Muscle layer of duodenum (tissue), 2 donors: ENCODE results near the gene C13orf46.
"Not testable (repeated sequence)": the region's sequence is repeated elsewhere in the genome, so short reads cannot be mapped to it uniquely, and the experiment has no call there.

Experiments used
- H3K27ac ChIP-seq: one replicate; pipeline ENCODE4 v1.7.0; 2013; ENCODE audit warnings: mild to moderate bottlenecking, low read length
- H3K27me3 ChIP-seq: one replicate; pipeline ENCODE4 v1.7.0; 2013; ENCODE audit warnings: low read depth, mild to moderate bottlenecking, control low read depth, low read length
- H3K36me3 ChIP-seq, 2 donors: one replicate each; pipeline ENCODE4 v1.7.0; 2013; ENCODE audit warnings: low read length in 2 of 2, control low read depth in 1 of 2, mild to moderate bottlenecking in 1 of 2; ENCODE audit not compliant: insufficient read depth in 2 of 2, control insufficient read depth in 1 of 2
- H3K4me1 ChIP-seq, 2 donors: one replicate each; pipeline ENCODE4 v1.7.0; 2013; ENCODE audit warnings: low read length in 2 of 2, mild to moderate bottlenecking in 2 of 2, control low read depth in 1 of 2, moderate library complexity in 1 of 2; ENCODE audit not compliant: insufficient read depth in 2 of 2, control insufficient read depth in 1 of 2
- H3K4me3 ChIP-seq, 2 donors: one replicate each; pipeline ENCODE4 v1.7.0; 2013; ENCODE audit warnings: low read length in 2 of 2, low read depth in 1 of 2, mild to moderate bottlenecking in 1 of 2
- H3K9me3 ChIP-seq, 2 donors: one replicate each; pipeline ENCODE4 v1.7.0; 2013; ENCODE audit warnings: low read length in 2 of 2, control low read depth in 1 of 2, mild to moderate bottlenecking in 1 of 2; ENCODE audit not compliant: control insufficient read depth in 1 of 2
- donor health status: healthy.

The C13orf46 gene

DNA sequence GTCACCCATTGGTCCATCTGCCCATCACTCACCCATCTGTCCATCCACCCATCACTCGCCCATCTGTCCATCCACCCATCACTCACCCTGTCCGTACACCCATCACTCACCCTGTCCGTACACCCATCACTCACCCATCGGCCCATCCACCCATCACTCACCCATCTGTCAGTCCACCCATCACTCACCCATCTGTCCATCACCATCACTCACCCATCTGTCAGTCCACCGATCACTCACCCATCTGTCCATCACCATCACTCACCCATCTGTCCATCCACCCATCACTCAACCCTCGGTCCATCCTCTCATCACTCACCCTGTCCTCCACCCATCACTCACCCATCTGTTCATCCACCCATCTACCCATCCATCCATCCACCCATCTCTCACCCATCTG is 15.0 kb upstream of the C13orf46 start:
- H3K9me3 ChIP-seq, H3K27me3 ChIP-seq, H3K27ac ChIP-seq, H3K4me1 ChIP-seq, H3K4me3 ChIP-seq: not testable (repeated sequence)
- peaks cover 20 to 28% of the 10 kb centered on the region in 2 donors for H3K36me3 ChIP-seq

DNA sequence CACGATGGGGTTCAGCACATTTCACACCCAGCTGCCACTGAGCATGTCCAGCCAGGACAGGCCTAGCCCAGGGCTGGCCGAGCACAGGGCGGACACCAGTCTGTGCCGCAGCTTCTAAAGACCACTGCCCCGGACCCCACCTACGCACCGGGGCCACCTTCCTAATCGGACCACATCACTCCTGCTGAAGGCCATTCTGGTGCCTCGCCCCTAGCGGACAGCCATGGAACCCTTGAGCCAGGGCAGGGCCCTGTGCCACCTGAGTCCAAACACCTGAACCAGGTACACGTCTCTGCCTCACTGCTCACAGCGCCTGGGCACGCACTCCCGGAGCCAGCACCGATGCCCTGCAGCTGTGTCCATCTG is 8.4 kb upstream of the C13orf46 start:
- H3K36me3 ChIP-seq: peaks cover 30 to 41% of the 10 kb centered on the region in 2 donors
- H3K4me1 ChIP-seq: peaks cover 0 to 5% of the 10 kb centered on the region in 2 donors
- no peaks in the 10 kb centered on the region for H3K9me3 ChIP-seq
- H3K27ac ChIP-seq: no peak overlapping the region
- H3K27me3 ChIP-seq: no peaks in the 10 kb centered on the region
- no peak overlapping the region for H3K4me3 ChIP-seq

DNA sequence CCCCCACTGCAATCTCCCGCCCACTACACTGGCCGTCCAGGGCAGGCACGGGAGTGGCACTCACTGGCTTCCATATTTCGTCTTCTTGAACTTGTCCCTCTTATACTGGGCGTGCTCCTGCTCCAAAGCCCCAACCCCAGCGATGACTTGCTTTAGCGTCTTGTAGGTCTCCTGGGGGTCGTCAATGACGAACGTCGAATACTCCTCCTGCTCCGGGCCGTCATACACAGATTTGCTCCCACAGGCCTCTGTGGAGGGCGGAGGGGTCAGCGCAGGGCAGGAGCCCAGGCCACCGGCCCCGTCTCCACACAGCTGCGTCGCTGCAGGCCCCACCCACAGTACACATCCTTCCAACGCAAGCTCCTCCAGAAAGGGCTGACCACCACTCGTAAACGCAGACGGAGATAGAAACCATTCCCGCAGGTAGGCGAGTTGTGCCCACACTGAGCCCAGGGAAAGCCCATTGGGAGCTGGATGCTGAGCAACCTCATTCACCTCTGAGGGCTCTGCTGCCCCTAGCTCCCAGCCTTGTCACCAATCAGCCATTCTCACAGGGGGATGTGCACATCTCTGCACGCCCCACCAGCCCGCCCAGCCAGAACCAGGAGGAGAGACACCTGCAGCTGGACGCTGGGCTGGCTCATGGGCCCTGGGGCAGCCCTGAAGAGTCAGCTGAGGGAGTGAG is 7.9 kb upstream of the C13orf46 start:
- H3K27me3 ChIP-seq: no peaks in the 10 kb centered on the region
- peaks cover 0 to 5% of the 10 kb centered on the region in 2 donors for H3K4me1 ChIP-seq
- no peak overlapping the region for H3K4me3 ChIP-seq
- H3K9me3 ChIP-seq: no peaks in the 10 kb centered on the region
- no peak overlapping the region for H3K27ac ChIP-seq
- peaks cover 32 to 43% of the 10 kb centered on the region in 2 donors for H3K36me3 ChIP-seq

DNA sequence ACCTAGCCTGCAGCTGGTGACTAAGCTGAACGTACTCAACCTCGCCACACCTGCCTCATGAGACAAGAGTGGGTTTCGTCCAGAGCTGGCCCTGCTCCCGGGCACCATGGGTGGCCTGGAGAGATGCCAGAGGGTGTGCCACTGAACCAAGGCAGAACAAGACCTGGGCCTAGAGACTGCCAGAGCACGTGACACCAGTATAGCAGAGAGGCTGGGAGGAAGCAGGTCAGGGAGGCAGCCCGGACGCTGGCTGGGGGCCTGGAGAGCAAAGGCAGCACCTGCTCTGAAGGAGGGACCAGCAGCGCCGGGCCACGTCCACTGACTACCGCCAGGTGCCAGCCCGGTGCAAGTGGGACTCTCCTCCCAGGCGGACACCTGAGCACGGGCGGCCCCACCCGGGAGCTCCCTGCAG is 7.3 kb upstream of the C13orf46 start:
- Histone ChIP-seq H3K9me3 (no peaks in the 10 kb centered on the region), H3K36me3 (peaks cover 32 to 43% of the 10 kb centered on the region in 2 donors), H3K4me1 (peaks cover 0 to 5% of the 10 kb centered on the region in 2 donors), H3K4me3 (no peak overlapping the region), H3K27ac (no peak overlapping the region), H3K27me3 (no peaks in the 10 kb centered on the region)

DNA sequence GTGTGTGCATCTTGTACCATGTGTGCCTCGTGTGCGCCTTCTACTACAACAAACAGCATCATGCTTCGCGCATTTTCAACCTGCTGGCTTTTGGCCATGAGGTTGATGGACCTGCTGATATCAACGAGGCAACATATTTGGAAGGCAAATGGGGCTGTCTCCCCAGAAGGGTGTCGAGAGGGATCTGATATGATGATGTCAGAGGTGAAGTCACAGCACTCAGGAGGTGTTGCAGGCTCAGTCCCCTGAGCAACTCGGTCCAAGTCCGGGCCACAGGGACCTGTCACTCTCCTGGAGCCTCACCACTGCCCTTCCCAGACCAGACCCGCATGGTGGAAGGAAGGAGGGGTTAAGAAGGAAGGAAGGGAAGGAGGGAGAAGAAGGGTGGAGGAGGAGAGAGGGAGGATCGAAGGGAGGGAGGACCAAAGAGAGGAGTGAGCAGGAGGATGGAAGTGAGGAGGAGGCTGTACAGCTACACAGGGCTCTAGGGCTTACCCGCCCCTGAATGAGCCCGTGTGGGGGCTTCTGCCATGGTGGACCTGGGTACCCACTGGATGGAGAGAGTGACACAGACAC is 6.7 kb upstream of the C13orf46 start:
- no peaks in the 10 kb centered on the region for H3K27me3 ChIP-seq
- H3K4me1 ChIP-seq: peaks cover 0 to 5% of the 10 kb centered on the region in 2 donors
- H3K27ac ChIP-seq: no peak overlapping the region
- H3K9me3 ChIP-seq: no peaks in the 10 kb centered on the region
- no peak overlapping the region for H3K4me3 ChIP-seq
- H3K36me3 ChIP-seq: peaks cover 32 to 48% of the 10 kb centered on the region in 2 donors

DNA sequence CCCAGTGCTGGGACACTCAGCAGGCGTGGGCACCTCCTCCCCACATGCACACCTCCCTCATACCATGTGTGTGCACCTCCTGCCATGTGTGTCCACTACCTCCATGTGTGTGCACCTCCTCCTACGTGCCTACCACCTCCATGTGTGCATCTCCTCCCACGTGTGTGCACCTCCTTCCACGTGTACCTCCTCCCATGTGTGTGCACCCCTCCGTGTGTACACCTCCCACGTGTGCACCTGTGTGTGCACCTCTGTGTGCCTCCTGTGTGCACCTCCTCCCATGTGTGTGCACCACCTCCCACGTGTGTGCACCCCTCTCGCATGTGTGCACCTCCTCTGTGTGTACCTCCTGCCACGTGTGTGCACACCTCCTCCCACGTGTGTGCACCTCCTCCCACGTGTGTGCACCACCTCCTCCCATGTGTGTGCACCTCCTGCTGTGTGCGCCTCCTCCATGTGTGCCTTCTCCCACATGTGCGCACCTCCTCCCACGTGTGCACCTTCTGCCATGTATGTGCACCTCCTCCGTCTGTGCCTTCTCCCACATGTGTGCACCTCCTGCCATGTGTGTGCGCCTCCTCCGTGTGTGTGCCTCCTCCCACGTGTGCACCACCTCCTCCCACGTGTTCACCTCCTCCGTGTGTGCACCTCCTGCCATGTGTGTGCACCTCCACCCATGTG is 6.1 kb upstream of the C13orf46 start:
- Histone ChIP-seq H3K27me3 (no peaks in the 10 kb centered on the region), H3K36me3 (peaks cover 32 to 54% of the 10 kb centered on the region in 2 donors), H3K27ac (no peak overlapping the region), H3K4me3 (no peak overlapping the region), H3K4me1 (peaks cover 0 to 5% of the 10 kb centered on the region in 2 donors), H3K9me3 (no peaks in the 10 kb centered on the region)

DNA sequence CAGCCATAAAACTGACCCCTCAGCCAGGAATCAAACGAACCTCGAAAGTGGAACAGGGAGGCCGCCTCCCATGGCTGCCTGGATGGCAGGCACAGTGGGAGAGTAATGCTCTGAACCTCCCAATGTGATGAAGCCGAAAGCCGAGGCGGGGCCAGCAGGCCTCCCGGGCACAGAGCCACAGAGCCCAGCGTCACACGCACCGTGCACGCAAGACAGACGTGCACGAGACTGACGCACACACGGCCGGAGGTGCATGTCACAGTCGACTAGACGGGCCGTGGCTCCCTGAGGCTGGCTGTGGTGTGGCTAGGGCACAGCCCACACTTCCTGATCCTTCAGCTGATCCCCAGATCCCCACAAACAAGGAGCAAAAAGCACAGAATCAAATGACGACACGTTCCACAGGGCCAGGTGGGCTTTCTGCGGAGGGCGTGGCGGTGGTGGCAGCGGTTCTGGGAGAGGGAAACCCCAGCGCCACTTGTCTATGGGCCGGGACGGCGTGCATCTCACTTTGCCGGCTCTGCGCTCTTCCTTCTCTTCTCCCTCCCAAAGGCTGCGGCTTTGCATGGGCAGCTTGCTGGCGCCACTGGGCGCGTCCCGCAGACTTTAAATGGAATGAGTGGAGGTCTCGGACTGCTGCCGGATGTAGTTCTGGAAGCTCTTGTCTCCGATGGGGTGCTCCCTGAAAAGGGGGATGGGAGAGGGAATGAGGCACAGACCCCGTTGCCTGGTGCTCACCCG is 5.0 kb upstream of the C13orf46 start:
- no peaks in the 10 kb centered on the region for H3K9me3 ChIP-seq
- H3K4me1 ChIP-seq: peaks cover 0 to 5% of the 10 kb centered on the region in 2 donors
- H3K27me3 ChIP-seq: no peaks in the 10 kb centered on the region
- H3K27ac ChIP-seq: no peak overlapping the region
- H3K36me3 ChIP-seq: peaks cover 32 to 59% of the 10 kb centered on the region in 2 donors
- no peak overlapping the region for H3K4me3 ChIP-seq

DNA sequence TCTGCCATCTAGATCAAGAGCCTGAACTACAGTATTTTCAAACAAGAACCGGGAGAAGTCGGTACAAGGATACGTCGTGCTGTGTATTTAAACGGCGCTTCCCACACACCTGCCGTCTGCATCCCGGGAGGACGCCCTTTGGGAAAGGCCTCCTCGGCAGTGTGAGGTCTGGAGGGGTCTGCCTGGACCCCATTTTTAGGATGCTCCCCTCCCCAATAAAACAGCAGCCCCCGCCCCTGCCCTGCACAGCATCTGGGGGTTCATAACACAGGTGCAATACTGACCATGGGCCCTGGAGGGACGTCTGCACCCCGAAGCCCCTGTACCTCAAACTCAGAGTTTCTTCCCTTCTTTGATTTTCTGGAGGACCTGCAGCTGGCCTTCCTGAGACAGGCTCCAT is 4.1 kb upstream of the C13orf46 start:
- no peaks in the 10 kb centered on the region for H3K27me3 ChIP-seq
- H3K27ac ChIP-seq: no peak overlapping the region
- H3K4me3 ChIP-seq: no peak overlapping the region
- H3K4me1 ChIP-seq: peaks cover 0 to 5% of the 10 kb centered on the region in 2 donors
- H3K36me3 ChIP-seq: peaks cover 32 to 59% of the 10 kb centered on the region in 2 donors
- no peaks in the 10 kb centered on the region for H3K9me3 ChIP-seq

DNA sequence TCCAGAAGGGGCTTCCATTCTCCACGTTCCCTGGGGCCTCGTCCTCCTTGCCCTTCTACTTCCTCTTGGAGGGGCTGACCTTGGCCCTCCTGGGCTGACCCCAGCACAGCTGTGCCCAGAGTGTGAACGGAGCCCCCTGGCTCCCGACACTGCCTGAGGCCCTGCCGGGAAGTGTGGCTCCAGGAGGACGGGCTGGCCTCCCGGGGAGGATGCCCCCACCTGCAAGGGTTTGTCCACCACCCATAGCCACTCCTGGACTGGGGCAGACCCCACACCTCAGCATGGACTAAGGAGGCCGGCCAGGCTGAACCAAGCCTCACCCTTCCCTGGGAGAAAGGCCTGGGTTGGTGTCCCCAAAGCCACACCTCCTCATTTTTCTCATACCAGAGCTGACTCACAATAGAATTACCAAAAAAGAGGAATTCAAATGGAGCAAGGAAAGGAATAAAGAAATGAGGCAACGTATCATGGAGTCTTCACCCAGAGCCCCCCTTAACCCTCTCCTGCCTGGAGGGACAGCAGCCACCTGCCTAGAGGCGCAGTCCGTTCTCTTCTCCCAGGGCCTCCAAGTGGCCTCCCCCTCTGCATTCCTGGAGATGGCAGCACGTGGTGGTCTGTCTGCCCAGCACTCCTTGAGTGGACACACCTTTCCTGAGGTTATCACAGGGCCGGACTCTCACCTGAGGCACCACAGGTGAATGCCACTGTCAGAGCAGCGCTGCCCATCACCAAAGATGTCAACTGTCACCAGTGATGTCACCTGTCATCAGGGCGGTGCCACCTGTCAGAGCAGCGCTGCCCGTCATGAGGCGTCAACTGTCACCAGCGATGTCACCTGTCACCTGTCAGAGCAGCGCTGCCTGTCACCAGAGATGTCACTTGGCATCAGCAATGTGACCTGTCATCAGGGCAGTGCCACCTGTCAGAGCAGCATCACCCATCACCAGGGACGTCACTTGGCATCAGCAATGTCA is 3.1 kb upstream of the C13orf46 start:
- H3K9me3 ChIP-seq: no peaks in the 10 kb centered on the region
- H3K27me3 ChIP-seq: no peaks in the 10 kb centered on the region
- H3K27ac ChIP-seq: no peak overlapping the region
- H3K4me1 ChIP-seq: peaks cover 0 to 5% of the 10 kb centered on the region in 2 donors
- H3K36me3 ChIP-seq: peaks cover 32 to 53% of the 10 kb centered on the region in 2 donors
- H3K4me3 ChIP-seq: no peak overlapping the region

DNA sequence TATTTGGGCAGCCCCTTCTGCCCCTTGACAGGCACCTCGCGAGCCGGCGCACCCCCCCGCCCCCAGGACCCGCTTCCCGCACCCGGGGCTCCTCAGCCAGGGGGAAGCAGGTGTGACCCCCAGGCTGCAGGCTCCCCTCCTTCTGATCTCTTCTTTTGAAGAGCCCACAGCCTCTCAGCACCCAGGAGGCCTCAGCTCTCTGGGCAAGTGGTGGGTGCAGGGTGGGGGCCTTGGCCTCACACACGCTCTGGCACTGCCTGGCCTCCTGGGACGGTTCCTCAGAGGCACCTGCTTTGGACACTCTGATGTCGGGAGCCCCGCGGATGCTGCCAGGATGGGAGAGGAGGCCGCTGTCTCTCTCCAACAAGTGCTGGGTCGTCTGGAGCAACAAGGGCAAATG is 1.5 kb upstream of the C13orf46 start:
- Histone ChIP-seq H3K27me3 (no peaks in the 10 kb centered on the region), H3K4me1 (no peaks in the 10 kb centered on the region), H3K9me3 (no peaks in the 10 kb centered on the region), H3K36me3 (peaks cover 22 to 43% of the 10 kb centered on the region in 2 donors), H3K4me3 (no peak overlapping the region), H3K27ac (no peak overlapping the region)
